A549 (cell line): ENCODE data around the gene NDUFS1. TPM values are rescaled to one million over a fixed set of nuclear protein-coding genes. Genes with fewer than 3 reads are reported as not detected.
"Not testable (repeated sequence)": the region's sequence is repeated elsewhere in the genome, so short reads cannot be mapped to it uniquely, and the experiment has no call there.

ENCODE experiments used
- ATAC-seq, 2 experiments: fragments of 200-7000 bp in 1 of 2; fragments of >200 bp in 1 of 2; cut with Nextera tagmentation in 1 of 2; cut with Tn5 transposase in 1 of 2; 3 replicates each; pipeline versions ENCODE4 v1.8.0 to v1.9.1; 2018 to 2020; ENCODE audit warnings: mild to moderate bottlenecking in 1 of 2, moderate library complexity in 1 of 2
- CTCF ChIA-PET: fragments of 300-600 bp; sonication (Branson Sonifier 250); formaldehyde crosslinking; extraction: SDS; loops from one replicate; lab custom pipeline; 2021; ENCODE audit warnings: antibody characterized with exemption, inconsistent platforms; lab: Yijun Ruan, JAX
- POLR2A ChIA-PET: fragments of 350-600 bp; formaldehyde crosslinking; extraction: SDS; loops from one replicate; lab custom pipeline; 2021; ENCODE audit warnings: antibody characterized with exemption, inconsistent platforms; lab: Yijun Ruan, JAX
- DNase-seq, 2 experiments: peaks; one replicate each; pipeline versions ENCODE4 v3.0.0 to v3.0.0-alpha.2; 2011 to 2016; ENCODE audit warnings: low read depth in 1 of 2, low spot score in 1 of 2
- FAIRE-seq: peaks from 2 replicates; lab custom pipeline; 2011; peaks lifted over from hg19 to GRCh38; lab: Jason Lieb, UNC
- H3K27ac ChIP-seq, 2 experiments: fragments of >200 bp; sonication (Bioruptor Twin); formaldehyde crosslinking; 3 replicates each; pipeline ENCODE4 v1.5.1; 2016 to 2017
- H3K4me1 ChIP-seq: fragments of >200 bp; sonication (Bioruptor Twin); formaldehyde crosslinking; 3 replicates; pipeline ENCODE4 v1.6.1; 2016
- H3K4me2 ChIP-seq: fragments of >200 bp; sonication (Bioruptor Twin); formaldehyde crosslinking; 3 replicates; pipeline ENCODE4 v1.6.1; 2016
- H3K4me3 ChIP-seq: fragments of >200 bp; sonication (Bioruptor Twin); formaldehyde crosslinking; 3 replicates; pipeline ENCODE4 v1.5.1; 2016
- H3K9me3 ChIP-seq: fragments of >200 bp; sonication (Bioruptor Twin); formaldehyde crosslinking; 3 replicates; pipeline ENCODE4 v1.6.1; 2016
- BHLHE40 ChIP-seq: IDR thresholded peaks from 2 replicates; pipeline ENCODE4 v1.6.1; 2012; ENCODE audit warnings: low read depth, low read length, inconsistent platforms
- MAFK ChIP-seq: fragments of 450-650 bp; IDR thresholded peaks from 2 replicates; pipeline ENCODE4 v1.6.1; 2014; ENCODE audit not compliant: partially characterized antibody
- NR3C1 ChIP-seq: fragments of >200 bp; sonication (Bioruptor Twin); formaldehyde crosslinking; IDR thresholded peaks from 3 replicates; pipeline ENCODE4 v1.6.1; 2017
- PHF8 ChIP-seq: fragments of 200-600 bp; sonication (generic); IDR thresholded peaks from 2 replicates; pipeline ENCODE4 v1.6.1; 2016; ENCODE audit warnings: low read depth, mild to moderate bottlenecking, antibody characterized with exemption, moderate library complexity, borderline replicate concordance
- RFX5 ChIP-seq: fragments of 450-650 bp; IDR thresholded peaks from 2 replicates; pipeline ENCODE4 v1.7.1; 2014; ENCODE audit warnings: antibody characterized with exemption, mild to moderate bottlenecking, moderate library complexity
- TP53 ChIP-seq: fragments of 250-450 bp; sonication (Bioruptor Pico); IDR thresholded peaks from 2 replicates; pipeline ENCODE4 v1.5.0; 2021; ENCODE audit warnings: mild to moderate bottlenecking, moderate library complexity
- WGBS: methylation state at CpG from one replicate; pipeline ENCODE4 v1.1.6; 2017; ENCODE audit errors: missing lambda C conversion rate; 5-methylcytosine and 5-hydroxymethylcytosine counted together
- polyA plus RNA-seq, 4 experiments: library from polyadenylated mRNA; depleted of rRNA in 3 of 4; stranded (reverse); fragments of >200 nt; fragmentation: RNase III in 1 of 4; extraction: RNeasy Plus Mini Kit Qiagen cat#74134 plus additional on column Dnase treatment in 1 of 4; gene quantifications; 2 replicates in 3 of 4; 3 replicates in 1 of 4; pipeline ENCODE4 v1.2.3, GENCODE V29; 2011 to 2017
- TF ChIP-seq, protein P1 (sequence below): IDR thresholded peaks from 2 replicates; pipeline ENCODE4 v1.6.1; 2012
- TF ChIP-seq, protein P2 (sequence below): fragments of >200 bp; sonication (Bioruptor Twin); formaldehyde crosslinking; IDR thresholded peaks from 2 replicates; pipeline ENCODE4 v1.6.1; 2016
- TF ChIP-seq, protein P3 (sequence below): fragments of 450-650 bp; IDR thresholded peaks from 2 replicates; pipeline ENCODE4 v1.6.1; 2014; ENCODE audit warnings: antibody characterized with exemption
- TF ChIP-seq, protein P4 (sequence below): fragments of 200-600 bp; sonication (generic); IDR thresholded peaks from 2 replicates; pipeline ENCODE4 v1.6.1; 2016; ENCODE audit warnings: antibody characterized with exemption, mild to moderate bottlenecking, moderate library complexity

NDUFS1 gene
- polyA plus RNA-seq, 2 of the 4 experiments (the other 2 are of a cell fraction) = 86.7 to 134 TPM

- Histone ChIP-seq H3K4me3 (peak overlapping the region; percentile 97), H3K27ac (peak overlapping the region; percentile 85 to 93), H3K4me2 (peak overlapping the region; percentile 91), H3K4me1 (peaks cover 34% of the 10 kb centered on the region), H3K9me3 (no peaks in the 10 kb centered on the region)
- CTCF ChIA-PET = interaction anchor here (0.6 to 1.4 kb wide), 2 partner anchors 96 to 99 kb away, joined by 3 to 4 read pairs; no protein-coding TSS in a partner anchor
- POLR2A ChIA-PET = interaction anchor here (1.0 kb wide), 1 partner anchor 114 kb away, joined by 3 read pairs; no protein-coding TSS in a partner anchor
- TF ChIP-seq NR3C1 = no peak
- TF ChIP-seq, protein P1, sequence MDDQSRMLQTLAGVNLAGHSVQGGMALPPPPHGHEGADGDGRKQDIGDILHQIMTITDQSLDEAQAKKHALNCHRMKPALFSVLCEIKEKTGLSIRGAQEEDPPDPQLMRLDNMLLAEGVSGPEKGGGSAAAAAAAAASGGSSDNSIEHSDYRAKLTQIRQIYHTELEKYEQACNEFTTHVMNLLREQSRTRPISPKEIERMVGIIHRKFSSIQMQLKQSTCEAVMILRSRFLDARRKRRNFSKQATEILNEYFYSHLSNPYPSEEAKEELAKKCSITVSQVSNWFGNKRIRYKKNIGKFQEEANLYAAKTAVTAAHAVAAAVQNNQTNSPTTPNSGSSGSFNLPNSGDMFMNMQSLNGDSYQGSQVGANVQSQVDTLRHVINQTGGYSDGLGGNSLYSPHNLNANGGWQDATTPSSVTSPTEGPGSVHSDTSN = no peak
- TF ChIP-seq, protein P2, sequence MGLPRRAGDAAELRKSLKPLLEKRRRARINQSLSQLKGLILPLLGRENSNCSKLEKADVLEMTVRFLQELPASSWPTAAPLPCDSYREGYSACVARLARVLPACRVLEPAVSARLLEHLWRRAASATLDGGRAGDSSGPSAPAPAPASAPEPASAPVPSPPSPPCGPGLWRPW = no peak
- WGBS = 33% methylated on average over 2 of the region's 2 CpGs
- FAIRE-seq (no peak), ATAC-seq (no peak), DNase-seq (no peak)
Observed at GRCh38 chr2:206160807-206161179, 1.5 kb upstream of the NDUFS1 start.

DNA sequence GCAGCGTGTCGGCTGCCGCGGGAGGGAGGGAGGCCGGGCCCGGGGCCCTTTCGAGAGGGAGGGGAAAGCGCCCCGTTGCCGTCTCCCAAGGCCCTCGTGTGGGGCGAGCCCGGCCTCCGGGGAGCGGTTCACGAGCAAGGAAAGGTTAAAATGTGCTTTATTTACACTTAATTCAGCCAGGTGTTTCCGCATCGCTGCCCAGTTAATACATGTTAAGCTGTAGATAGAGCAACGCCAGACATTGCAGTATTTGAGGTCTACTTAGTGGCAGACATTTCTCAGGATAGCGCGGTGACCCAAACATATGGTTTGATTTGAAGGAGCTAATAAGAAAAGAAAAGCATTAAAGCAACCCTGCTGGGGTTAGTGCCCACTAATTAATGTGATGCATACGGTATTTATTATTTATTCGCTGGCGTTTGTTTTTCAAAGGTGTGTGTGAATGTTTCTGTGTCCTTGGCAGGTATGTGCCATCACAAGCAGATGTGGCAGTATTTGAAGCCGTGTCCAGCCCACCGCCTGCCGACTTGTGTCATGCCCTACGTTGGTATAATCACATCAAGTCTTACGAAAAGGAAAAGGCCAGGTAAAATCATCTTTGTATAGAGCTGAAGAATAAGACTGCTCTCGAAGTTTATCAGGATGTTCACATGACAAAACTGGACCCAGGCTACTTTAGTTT is 1.0 kb upstream of the NDUFS1 start:
- peak overlapping the region; percentile 85 to 93 for H3K27ac ChIP-seq
- ATAC-seq (peak; percentile 10 to 67), DNase-seq (no peak), FAIRE-seq (no peak)
- H3K9me3 ChIP-seq = no peaks in the 10 kb centered on the region
- peaks cover 34% of the 10 kb centered on the region for H3K4me1 ChIP-seq
- peak overlapping the region; percentile 91 for H3K4me2 ChIP-seq
- ChIA-PET POLR2A (interaction anchor here (1.0 to 1.1 kb wide), 2 partner anchors 74 to 115 kb away, joined by 3 to 7 read pairs; partner anchors contain the start of gene INO80D), CTCF (interaction anchor here (1.4 kb wide), 1 partner anchor 100 kb away, joined by 4 read pairs; no protein-coding TSS in a partner anchor)
- 3% methylated on average over 26 of the region's 30 CpGs for WGBS
- peak overlapping the region; percentile 97 for H3K4me3 ChIP-seq
- TF ChIP-seq PHF8 = 0 out of 2 replicates have a peak, but pooled peaks have one; percentile 15
- TF ChIP-seq MAFK = no peak
- no peak for TF ChIP-seq RFX5
- TF ChIP-seq, protein P3, sequence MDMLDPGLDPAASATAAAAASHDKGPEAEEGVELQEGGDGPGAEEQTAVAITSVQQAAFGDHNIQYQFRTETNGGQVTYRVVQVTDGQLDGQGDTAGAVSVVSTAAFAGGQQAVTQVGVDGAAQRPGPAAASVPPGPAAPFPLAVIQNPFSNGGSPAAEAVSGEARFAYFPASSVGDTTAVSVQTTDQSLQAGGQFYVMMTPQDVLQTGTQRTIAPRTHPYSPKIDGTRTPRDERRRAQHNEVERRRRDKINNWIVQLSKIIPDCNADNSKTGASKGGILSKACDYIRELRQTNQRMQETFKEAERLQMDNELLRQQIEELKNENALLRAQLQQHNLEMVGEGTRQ = peak; percentile 68; the same call in 1 of the 2 replicates
- TF ChIP-seq BHLHE40 = no peak
- TF ChIP-seq, all 56 proteins: peak for 2

DNA sequence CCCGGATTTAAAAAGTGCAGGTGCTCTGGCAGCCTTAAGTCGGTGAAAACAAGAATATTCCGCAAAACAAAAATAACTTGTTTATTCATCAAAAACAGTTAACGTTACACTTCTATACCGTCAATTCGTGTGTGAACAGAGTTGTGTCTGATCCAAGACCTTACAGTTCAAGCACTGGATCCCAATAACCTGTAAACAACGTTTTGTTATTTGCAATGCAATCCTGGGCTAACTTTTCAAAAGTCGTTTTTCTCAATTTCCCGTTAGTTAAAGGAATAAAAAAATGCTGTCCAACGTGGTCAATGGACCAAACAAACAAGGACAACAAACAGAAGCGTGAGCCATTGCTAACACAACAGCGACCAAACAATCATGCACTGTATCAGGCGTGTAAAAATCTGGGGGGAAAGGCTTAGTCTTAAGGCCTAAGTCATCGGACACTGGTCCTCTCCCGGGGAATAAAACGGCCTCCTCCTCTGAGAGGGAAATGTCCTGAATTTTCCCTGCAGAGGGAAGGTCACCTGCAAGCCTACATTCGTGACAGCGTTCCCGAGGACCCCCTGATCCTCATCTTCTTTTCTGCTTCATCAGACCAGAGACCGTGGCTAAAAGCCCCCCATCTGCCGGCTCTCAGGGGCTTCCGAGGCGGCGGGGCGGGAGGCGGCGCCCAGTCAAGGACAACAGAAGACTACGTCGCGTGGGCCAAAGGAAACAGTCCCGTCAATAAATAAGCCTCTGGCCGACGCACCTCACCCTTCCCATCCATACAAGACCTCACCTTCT is 490 bp downstream of the NDUFS1 start:
- ChIA-PET CTCF (no interaction called here), POLR2A (interaction anchor here (1.0 to 1.1 kb wide), 2 partner anchors 13 to 73 kb away, joined by 3 to 7 read pairs; partner anchors contain the start of gene INO80D)
- Histone ChIP-seq H3K27ac (peak overlapping the region; percentile 85 to 93), H3K9me3 (no peaks in the 10 kb centered on the region), H3K4me1 (peaks cover 34% of the 10 kb centered on the region), H3K4me2 (peak overlapping the region; percentile 74), H3K4me3 (peak overlapping the region; percentile 97)
- WGBS = 2% methylated on average over 24 of the region's 33 CpGs
- ATAC-seq (peak; percentile 27 to 40; a peak in 5 of 6 replicates), DNase-seq (peak in 1 of 2 experiments; percentile 28)
- TF ChIP-seq PHF8 (peak; percentile 56; the same call in 1 of the 2 replicates), TP53 (no peak)
- TF ChIP-seq, protein P4, sequence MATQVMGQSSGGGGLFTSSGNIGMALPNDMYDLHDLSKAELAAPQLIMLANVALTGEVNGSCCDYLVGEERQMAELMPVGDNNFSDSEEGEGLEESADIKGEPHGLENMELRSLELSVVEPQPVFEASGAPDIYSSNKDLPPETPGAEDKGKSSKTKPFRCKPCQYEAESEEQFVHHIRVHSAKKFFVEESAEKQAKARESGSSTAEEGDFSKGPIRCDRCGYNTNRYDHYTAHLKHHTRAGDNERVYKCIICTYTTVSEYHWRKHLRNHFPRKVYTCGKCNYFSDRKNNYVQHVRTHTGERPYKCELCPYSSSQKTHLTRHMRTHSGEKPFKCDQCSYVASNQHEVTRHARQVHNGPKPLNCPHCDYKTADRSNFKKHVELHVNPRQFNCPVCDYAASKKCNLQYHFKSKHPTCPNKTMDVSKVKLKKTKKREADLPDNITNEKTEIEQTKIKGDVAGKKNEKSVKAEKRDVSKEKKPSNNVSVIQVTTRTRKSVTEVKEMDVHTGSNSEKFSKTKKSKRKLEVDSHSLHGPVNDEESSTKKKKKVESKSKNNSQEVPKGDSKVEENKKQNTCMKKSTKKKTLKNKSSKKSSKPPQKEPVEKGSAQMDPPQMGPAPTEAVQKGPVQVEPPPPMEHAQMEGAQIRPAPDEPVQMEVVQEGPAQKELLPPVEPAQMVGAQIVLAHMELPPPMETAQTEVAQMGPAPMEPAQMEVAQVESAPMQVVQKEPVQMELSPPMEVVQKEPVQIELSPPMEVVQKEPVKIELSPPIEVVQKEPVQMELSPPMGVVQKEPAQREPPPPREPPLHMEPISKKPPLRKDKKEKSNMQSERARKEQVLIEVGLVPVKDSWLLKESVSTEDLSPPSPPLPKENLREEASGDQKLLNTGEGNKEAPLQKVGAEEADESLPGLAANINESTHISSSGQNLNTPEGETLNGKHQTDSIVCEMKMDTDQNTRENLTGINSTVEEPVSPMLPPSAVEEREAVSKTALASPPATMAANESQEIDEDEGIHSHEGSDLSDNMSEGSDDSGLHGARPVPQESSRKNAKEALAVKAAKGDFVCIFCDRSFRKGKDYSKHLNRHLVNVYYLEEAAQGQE = 0 out of 2 replicates have a peak, but pooled peaks have one; percentile 25
- TF ChIP-seq, all 56 proteins: peak for 2
- no peak for FAIRE-seq

- Histone ChIP-seq H3K4me2 (peak overlapping the region; percentile 74; the same call in 2 of the 3 replicates), H3K4me1 (peaks cover 23% of the 10 kb centered on the region)
- H3K9me3 ChIP-seq, FAIRE-seq, H3K4me3 ChIP-seq, H3K27ac ChIP-seq, ATAC-seq, POLR2A ChIA-PET, DNase-seq, CTCF ChIA-PET: not testable (repeated sequence)
- 86% methylated on average over 11 of the region's 11 CpGs for WGBS
Observed at GRCh38 chr2:206157014-206157413, 2.2 kb downstream of the NDUFS1 start.
